ENCODE data around the gene RIMS3.
A peak's percentile ranks its signal among the peaks of the same experiment; 100 is the strongest.

RIMS3 gene

DNA sequence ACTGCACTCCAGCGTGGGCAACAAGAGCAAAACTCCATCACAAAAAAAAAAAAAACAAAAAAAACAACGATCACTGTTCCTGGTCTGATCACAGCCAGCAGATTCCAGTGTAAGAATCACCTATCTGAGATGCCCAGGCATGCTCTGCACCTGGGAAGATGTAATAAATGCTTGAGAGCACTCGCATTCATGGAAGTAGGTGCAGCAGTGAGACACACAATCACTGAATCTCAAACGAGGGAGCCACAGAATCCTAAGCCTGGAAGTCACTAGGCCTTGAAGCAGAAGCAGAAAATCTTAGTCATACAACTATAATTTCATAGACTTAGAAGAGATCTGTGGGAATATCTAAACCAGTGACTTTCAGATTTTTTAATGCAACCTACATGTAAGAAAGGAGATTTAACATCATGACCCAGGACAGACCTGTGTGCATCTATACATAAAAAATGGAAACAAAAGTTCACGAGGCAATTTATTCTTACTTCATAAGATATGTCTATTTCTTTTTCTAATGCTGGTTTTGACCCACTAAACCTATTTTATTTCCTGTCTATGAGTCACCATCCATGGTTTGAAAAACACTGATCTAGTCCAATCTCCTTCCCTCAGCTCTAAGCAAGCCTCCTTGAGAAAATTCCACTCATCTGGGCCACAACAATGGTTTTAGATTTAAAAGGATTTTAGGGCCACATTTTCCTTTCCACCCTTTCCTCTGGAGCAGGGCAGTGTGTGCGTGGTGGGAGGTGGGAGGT lies 30.4 kb downstream of the RIMS3 start:
- Histone ChIP-seq H3K79me2 (ENCODE audit: insufficient read depth, low read length) (no peaks in the 10 kb centered on the region), H3K27ac (ENCODE audit: low read depth, low read length, poor library complexity, severe bottlenecking) (no peak overlapping the region), H3K9me3 (ENCODE audit: low read length) (no peaks in the 10 kb centered on the region), H3K4me1 (ENCODE audit: insufficient read depth, low read length, severe bottlenecking) (peaks cover 15% of the 10 kb centered on the region), H3F3A (ENCODE audit: insufficient read depth, low read length) (no peaks in the 10 kb centered on the region), H3K4me3 (ENCODE audit: low read depth, low read length, poor library complexity, severe bottlenecking) (no peak overlapping the region), H3K36me3 (ENCODE audit: insufficient read depth, low read length) (no peaks in the 10 kb centered on the region), H4K20me1 (ENCODE audit: insufficient read depth, low read length) (no peaks in the 10 kb centered on the region), H3K9ac (ENCODE audit: low read length) (no peak overlapping the region), H2AFZ (ENCODE audit: low read length) (no peak overlapping the region), H3K9me2 (ENCODE audit: low read depth, low read length) (no peaks in the 10 kb centered on the region), H3K4me2 (ENCODE audit: low read length) (no peak overlapping the region), H3K27me3 (ENCODE audit: insufficient read depth, low read length) (no peaks in the 10 kb centered on the region)
- TF ChIP-seq, protein P1, sequence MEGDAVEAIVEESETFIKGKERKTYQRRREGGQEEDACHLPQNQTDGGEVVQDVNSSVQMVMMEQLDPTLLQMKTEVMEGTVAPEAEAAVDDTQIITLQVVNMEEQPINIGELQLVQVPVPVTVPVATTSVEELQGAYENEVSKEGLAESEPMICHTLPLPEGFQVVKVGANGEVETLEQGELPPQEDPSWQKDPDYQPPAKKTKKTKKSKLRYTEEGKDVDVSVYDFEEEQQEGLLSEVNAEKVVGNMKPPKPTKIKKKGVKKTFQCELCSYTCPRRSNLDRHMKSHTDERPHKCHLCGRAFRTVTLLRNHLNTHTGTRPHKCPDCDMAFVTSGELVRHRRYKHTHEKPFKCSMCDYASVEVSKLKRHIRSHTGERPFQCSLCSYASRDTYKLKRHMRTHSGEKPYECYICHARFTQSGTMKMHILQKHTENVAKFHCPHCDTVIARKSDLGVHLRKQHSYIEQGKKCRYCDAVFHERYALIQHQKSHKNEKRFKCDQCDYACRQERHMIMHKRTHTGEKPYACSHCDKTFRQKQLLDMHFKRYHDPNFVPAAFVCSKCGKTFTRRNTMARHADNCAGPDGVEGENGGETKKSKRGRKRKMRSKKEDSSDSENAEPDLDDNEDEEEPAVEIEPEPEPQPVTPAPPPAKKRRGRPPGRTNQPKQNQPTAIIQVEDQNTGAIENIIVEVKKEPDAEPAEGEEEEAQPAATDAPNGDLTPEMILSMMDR (IDR thresholded peaks at IDR 0.05; ENCODE audit: low read length): no peak
- TF ChIP-seq EZH2 (IDR thresholded peaks at IDR 0.05; ENCODE audit: borderline replicate concordance, low read length): no peak

DNA sequence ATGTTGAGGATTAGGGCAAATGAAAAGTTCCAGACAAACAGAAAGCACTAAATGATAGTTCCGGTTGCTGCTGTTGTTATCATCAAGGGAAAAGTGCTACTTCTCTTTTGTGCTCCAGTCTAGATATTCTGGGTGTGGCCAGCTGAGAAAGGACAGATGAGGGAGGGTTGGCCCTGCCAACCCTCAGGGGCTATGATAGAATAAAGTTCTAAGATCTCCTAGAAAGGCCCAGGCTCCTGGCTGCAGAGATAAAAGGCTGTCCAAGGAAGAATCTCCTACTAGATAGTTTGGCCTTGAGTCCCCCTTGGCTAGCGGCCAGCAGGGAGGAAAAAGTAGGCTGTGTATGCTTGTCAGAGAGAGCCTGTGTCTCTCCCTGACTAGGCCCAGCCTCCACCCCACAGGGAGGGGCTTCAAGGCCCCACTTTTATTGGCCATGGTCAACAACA lies 31.5 kb downstream of the RIMS3 start:
- Histone ChIP-seq H3K9me3 (ENCODE audit: low read length) (no peaks in the 10 kb centered on the region), H3K4me3 (ENCODE audit: low read depth, low read length, poor library complexity, severe bottlenecking) (no peak overlapping the region), H3K27ac (ENCODE audit: low read depth, low read length, poor library complexity, severe bottlenecking) (peak overlapping the region; percentile 37), H3K9ac (ENCODE audit: low read length) (no peak overlapping the region), H3K79me2 (ENCODE audit: insufficient read depth, low read length) (no peaks in the 10 kb centered on the region), H3F3A (ENCODE audit: insufficient read depth, low read length) (no peaks in the 10 kb centered on the region), H4K20me1 (ENCODE audit: insufficient read depth, low read length) (no peaks in the 10 kb centered on the region), H3K9me2 (ENCODE audit: low read depth, low read length) (no peaks in the 10 kb centered on the region), H3K36me3 (ENCODE audit: insufficient read depth, low read length) (no peaks in the 10 kb centered on the region), H3K4me1 (ENCODE audit: insufficient read depth, low read length, severe bottlenecking) (peaks cover 15% of the 10 kb centered on the region), H3K27me3 (ENCODE audit: insufficient read depth, low read length) (no peaks in the 10 kb centered on the region), H2AFZ (ENCODE audit: low read length) (no peak overlapping the region), H3K4me2 (ENCODE audit: low read length) (no peak overlapping the region)
- TF ChIP-seq, protein P1 (IDR thresholded peaks at IDR 0.05; ENCODE audit: low read length): no peak
- TF ChIP-seq EZH2 (IDR thresholded peaks at IDR 0.05; ENCODE audit: borderline replicate concordance, low read length): no peak

DNA sequence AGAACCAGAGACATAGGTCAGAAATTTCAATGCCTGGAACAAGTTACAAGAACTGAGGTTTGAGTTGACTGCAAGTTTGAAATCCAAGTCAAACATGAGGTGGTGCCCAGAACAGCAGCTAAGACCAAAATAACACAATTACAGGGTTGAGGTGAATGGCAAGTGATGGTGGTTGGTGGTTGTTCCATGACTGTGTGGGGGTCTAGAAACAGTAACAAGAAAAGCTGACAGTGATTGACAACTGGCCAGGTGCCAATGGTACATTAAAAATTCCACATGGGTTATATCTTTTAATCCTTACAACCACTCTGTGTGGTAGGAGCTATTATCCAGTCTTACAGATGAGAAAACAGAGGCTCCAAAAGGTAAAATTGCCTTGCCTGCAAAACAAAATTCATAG lies 32.0 kb downstream of the RIMS3 start:
- peak overlapping the region; percentile 37 for H3K27ac ChIP-seq (ENCODE audit: low read depth, low read length, poor library complexity, severe bottlenecking)
- no peak overlapping the region for H3K9ac ChIP-seq (ENCODE audit: low read length)
- H2AFZ ChIP-seq (ENCODE audit: low read length): no peak overlapping the region
- H3K27me3 ChIP-seq (ENCODE audit: insufficient read depth, low read length): no peaks in the 10 kb centered on the region
- TF ChIP-seq EZH2 (IDR thresholded peaks at IDR 0.05; ENCODE audit: borderline replicate concordance, low read length): no peak
- no peaks in the 10 kb centered on the region for H4K20me1 ChIP-seq (ENCODE audit: insufficient read depth, low read length)
- no peaks in the 10 kb centered on the region for H3K9me3 ChIP-seq (ENCODE audit: low read length)
- no peaks in the 10 kb centered on the region for H3F3A ChIP-seq (ENCODE audit: insufficient read depth, low read length)
- no peak overlapping the region for H3K4me3 ChIP-seq (ENCODE audit: low read depth, low read length, poor library complexity, severe bottlenecking)
- peaks cover 15% of the 10 kb centered on the region for H3K4me1 ChIP-seq (ENCODE audit: insufficient read depth, low read length, severe bottlenecking)
- H3K4me2 ChIP-seq (ENCODE audit: low read length): no peak overlapping the region
- H3K9me2 ChIP-seq (ENCODE audit: low read depth, low read length): no peaks in the 10 kb centered on the region
- no peaks in the 10 kb centered on the region for H3K79me2 ChIP-seq (ENCODE audit: insufficient read depth, low read length)
- H3K36me3 ChIP-seq (ENCODE audit: insufficient read depth, low read length): no peaks in the 10 kb centered on the region
